GM19372 (cell line): Measurements from ENCODE around the gene TNK1.

ENCODE experiments used
- ATAC-seq: cut with Tn5 transposase; IDR thresholded peaks from one replicate; pipeline ENCODE4 v1.9.1; 2021; ENCODE audit warnings: mild to moderate bottlenecking, low read depth, moderate library complexity; ENCODE audit not compliant: unreplicated experiment

TNK1 gene

GRCh38 chr17:7408252-7408727 lies 27.4 kb downstream of the TNK1 start:
- ATAC-seq = no peak

- ATAC-seq = no peak
These were observed 28.0 kb downstream of the TNK1 start for GRCh38 chr17:7408863-7409262.

- no peak for ATAC-seq
These were observed 28.8 kb downstream of the TNK1 start for GRCh38 chr17:7409716-7410115.

- no peak for ATAC-seq
These were observed 29.9 kb downstream of the TNK1 start for GRCh38 chr17:7410634-7411426.

- no peak for ATAC-seq
These were observed 30.5 kb downstream of the TNK1 start for GRCh38 chr17:7411427-7411750.

- ATAC-seq = no peak
These were observed 32.6 kb downstream of the TNK1 start for GRCh38 chr17:7413346-7413985.

GRCh38 chr17:7414837-7415236 lies 33.9 kb downstream of the TNK1 start:
- ATAC-seq = no peak

GRCh38 chr17:7415784-7416183 lies 34.9 kb downstream of the TNK1 start:
- no peak for ATAC-seq

- no peak for ATAC-seq
These were observed 35.4 kb downstream of the TNK1 start for GRCh38 chr17:7416323-7416722.

- no peak for ATAC-seq
These were observed 36.3 kb downstream of the TNK1 start for GRCh38 chr17:7417056-7417655.

- ATAC-seq = no peak
These were observed 37.7 kb downstream of the TNK1 start for GRCh38 chr17:7418472-7419152.

GRCh38 chr17:7419819-7420610 lies 39.1 kb downstream of the TNK1 start, which contains the start of gene SPEM1:
Gene SPEM1, plus strand, starts transcription at chr17:7420324. Its CDS starts 61 bp downstream, at chr17:7420385.
- no peak for ATAC-seq

GRCh38 chr17:7421186-7421585 lies 40.3 kb downstream of the TNK1 start:
- ATAC-seq = no peak

GRCh38 chr17:7423679-7424078 lies 42.8 kb downstream of the TNK1 start:
- ATAC-seq = no peak

- ATAC-seq = no peak
These were observed 44.4 kb downstream of the TNK1 start, which contains the start of gene SPEM2 for GRCh38 chr17:7425316-7425715. Gene SPEM2, plus strand, starts transcription at chr17:7425616. Its CDS starts 73 bp downstream, at chr17:7425689.

- no peak for ATAC-seq
These were observed 44.9 kb downstream of the TNK1 start for GRCh38 chr17:7425756-7426155.

GRCh38 chr17:7426203-7426863 lies 45.4 kb downstream of the TNK1 start:
- ATAC-seq = no peak

- ATAC-seq = no peak
These were observed 46.1 kb downstream of the TNK1 start for GRCh38 chr17:7426896-7427489.

GRCh38 chr17:7427549-7427948 lies 46.7 kb downstream of the TNK1 start:
- no peak for ATAC-seq
